ENCODE data around the gene PLXNA2.

The PLXNA2 gene

GRCh38 chr1:208117409-208117808 lies 126.8 kb downstream of the PLXNA2 start:
- no peak overlapping the region for H3K4me3 ChIP-seq (ENCODE audit: low read length)
- no peak for TF ChIP-seq ZNF274 (IDR thresholded peaks at IDR 0.05; ENCODE audit: low read depth, low read length)

- TF ChIP-seq ZNF274 (IDR thresholded peaks at IDR 0.05; ENCODE audit: low read depth, low read length), result no peak
- H3K4me3 ChIP-seq (ENCODE audit: low read length), result no peak overlapping the region
Observed at GRCh38 chr1:208115924-208116640, 128.1 kb downstream of the PLXNA2 start.

- no peak for TF ChIP-seq ZNF274 (IDR thresholded peaks at IDR 0.05; ENCODE audit: low read depth, low read length)
- no peak overlapping the region for H3K4me3 ChIP-seq (ENCODE audit: low read length)
Observed at GRCh38 chr1:208113011-208113410, 131.2 kb downstream of the PLXNA2 start.

GRCh38 chr1:208112401-208112800 lies 131.8 kb downstream of the PLXNA2 start:
- no peak for TF ChIP-seq ZNF274 (IDR thresholded peaks at IDR 0.05; ENCODE audit: low read depth, low read length)
- H3K4me3 ChIP-seq (ENCODE audit: low read length), result no peak overlapping the region

GRCh38 chr1:208111646-208112190 lies 132.5 kb downstream of the PLXNA2 start:
- no peak overlapping the region for H3K4me3 ChIP-seq (ENCODE audit: low read length)
- TF ChIP-seq ZNF274 (IDR thresholded peaks at IDR 0.05; ENCODE audit: low read depth, low read length), result no peak

GRCh38 chr1:208110296-208110695 lies 133.9 kb downstream of the PLXNA2 start:
- H3K4me3 ChIP-seq (ENCODE audit: low read length), result no peak overlapping the region
- no peak for TF ChIP-seq ZNF274 (IDR thresholded peaks at IDR 0.05; ENCODE audit: low read depth, low read length)

GRCh38 chr1:208108646-208109330 lies 135.4 kb downstream of the PLXNA2 start:
- TF ChIP-seq ZNF274 (IDR thresholded peaks at IDR 0.05; ENCODE audit: low read depth, low read length), result no peak
- H3K4me3 ChIP-seq (ENCODE audit: low read length), result no peak overlapping the region

GRCh38 chr1:208108213-208108608 lies 136.0 kb downstream of the PLXNA2 start:
- no peak for TF ChIP-seq ZNF274 (IDR thresholded peaks at IDR 0.05; ENCODE audit: low read depth, low read length)
- no peak overlapping the region for H3K4me3 ChIP-seq (ENCODE audit: low read length)

- no peak overlapping the region for H3K4me3 ChIP-seq (ENCODE audit: low read length)
- no peak for TF ChIP-seq ZNF274 (IDR thresholded peaks at IDR 0.05; ENCODE audit: low read depth, low read length)
Observed at GRCh38 chr1:208107425-208108212, 136.6 kb downstream of the PLXNA2 start.

GRCh38 chr1:208106218-208106617 lies 138.0 kb downstream of the PLXNA2 start:
- TF ChIP-seq ZNF274 (IDR thresholded peaks at IDR 0.05; ENCODE audit: low read depth, low read length), result no peak
- H3K4me3 ChIP-seq (ENCODE audit: low read length), result no peak overlapping the region

- H3K4me3 ChIP-seq (ENCODE audit: low read length), result no peak overlapping the region
- TF ChIP-seq ZNF274 (IDR thresholded peaks at IDR 0.05; ENCODE audit: low read depth, low read length), result no peak
Observed at GRCh38 chr1:208105756-208106155, 138.4 kb downstream of the PLXNA2 start.

- no peak for TF ChIP-seq ZNF274 (IDR thresholded peaks at IDR 0.05; ENCODE audit: low read depth, low read length)
- H3K4me3 ChIP-seq (ENCODE audit: low read length), result no peak overlapping the region
Observed at GRCh38 chr1:208103597-208104513, 140.3 kb downstream of the PLXNA2 start.

GRCh38 chr1:208101661-208102431 lies 142.3 kb downstream of the PLXNA2 start:
- H3K4me3 ChIP-seq (ENCODE audit: low read length), result no peak overlapping the region
- TF ChIP-seq ZNF274 (IDR thresholded peaks at IDR 0.05; ENCODE audit: low read depth, low read length), result no peak

All from GM08714 (cell line).